ENCODE results near the gene SNX6.
"Not testable (repeated sequence)": the region's sequence is repeated elsewhere in the genome, so short reads cannot be mapped to it uniquely, and the experiment has no call there.

SNX6 gene

DNA sequence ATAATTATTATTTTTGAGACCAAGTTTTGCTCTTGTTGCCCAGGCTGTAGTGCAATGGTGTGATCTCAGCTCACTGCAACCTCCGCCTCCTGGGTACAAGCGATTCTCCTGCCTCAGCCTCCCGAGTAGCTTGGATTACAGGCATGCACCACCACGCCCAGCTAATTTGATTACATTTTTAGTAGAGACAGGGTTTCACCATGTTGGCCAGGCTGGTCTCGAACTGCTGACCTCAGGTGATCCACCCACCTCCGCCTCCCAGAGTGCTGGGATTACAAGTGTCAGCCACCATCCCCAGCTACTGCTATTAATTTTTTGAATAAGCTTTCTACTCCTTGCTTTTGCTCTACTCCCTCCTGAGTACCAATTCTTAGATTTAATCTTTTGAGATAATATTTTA lies 108.9 kb downstream of the SNX6 start:
- DNase-seq (ENCODE audit: low spot score) = not testable (repeated sequence)

DNA sequence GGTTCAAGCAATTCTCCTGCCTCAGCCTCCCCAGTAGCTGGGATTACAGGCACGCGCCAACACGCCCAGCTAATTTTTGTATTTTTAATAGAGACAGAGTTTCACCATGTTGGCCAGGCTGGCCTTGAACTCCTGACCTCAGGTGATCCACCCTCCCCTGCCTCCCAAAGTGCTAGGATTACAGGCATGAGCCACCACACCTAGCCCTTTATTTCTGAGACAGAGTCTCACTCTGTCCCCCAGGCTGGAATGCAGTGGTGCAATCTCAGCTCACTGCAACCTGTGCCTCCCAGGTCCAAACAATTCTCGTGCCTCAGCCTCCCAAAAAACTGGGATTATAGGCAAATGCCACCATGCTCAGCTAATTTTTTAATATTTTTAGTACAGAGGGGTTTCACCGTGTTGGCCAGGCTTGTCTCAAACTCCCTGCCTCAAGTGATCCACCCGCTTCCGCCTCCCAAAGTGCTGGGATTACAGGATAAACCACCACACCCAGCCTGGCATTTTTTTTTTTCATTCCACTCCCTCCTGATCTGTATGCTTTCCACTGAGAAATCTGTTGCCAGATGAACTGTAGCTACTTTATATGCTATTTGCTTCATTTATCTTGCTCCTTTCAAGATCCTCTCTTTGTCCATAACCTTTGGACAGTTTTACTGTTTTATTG lies 109.5 kb downstream of the SNX6 start:
- not testable (repeated sequence) for DNase-seq (ENCODE audit: low spot score)

Data from Ammon's horn (tissue), 1 donor.